GM19239 (cell line): ENCODE measurements around the gene CRB2.

ENCODE experiments used
- DNase-seq: peaks from one replicate; pipeline ENCODE4 v3.0.0; 2011; ENCODE audit warnings: low spot score; ENCODE audit not compliant: insufficient read length
- FAIRE-seq: peaks from 2 replicates; lab custom pipeline; 2011; peaks lifted over from hg19 to GRCh38; lab: Jason Lieb, UNC

CRB2 gene

GRCh38 chr9:123345567-123345955 lies 10.4 kb upstream of the CRB2 start:
- FAIRE-seq (no peak), DNase-seq (no peak)

- DNase-seq, result no peak
These were observed 10.0 kb upstream of the CRB2 start for GRCh38 chr9:123346026-123346425.

DNA sequence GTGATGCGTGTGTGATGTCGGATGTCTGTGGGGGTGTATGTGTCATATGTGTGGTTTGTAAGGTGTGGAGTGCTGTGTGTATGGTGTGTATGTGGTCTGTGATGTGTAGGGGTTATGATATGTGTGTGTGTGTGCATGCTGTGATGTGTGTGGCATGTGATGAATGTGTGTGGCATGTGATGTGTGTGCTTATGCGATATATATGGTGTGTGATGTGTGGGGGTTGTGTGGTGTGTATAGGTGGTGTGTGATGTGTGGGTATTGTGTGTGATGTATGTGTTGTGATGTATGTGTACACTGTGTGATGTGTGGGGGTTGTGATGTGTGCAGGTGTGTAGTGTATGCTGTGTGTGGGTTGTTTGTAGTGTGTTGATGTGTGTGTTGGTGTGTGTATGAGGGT lies 9.2 kb upstream of the CRB2 start:
- FAIRE-seq, result no peak

More at GRCh38 chr9:123346026-123346425, 10.0 kb upstream of the CRB2 start:
- FAIRE-seq, result no peak

DNA sequence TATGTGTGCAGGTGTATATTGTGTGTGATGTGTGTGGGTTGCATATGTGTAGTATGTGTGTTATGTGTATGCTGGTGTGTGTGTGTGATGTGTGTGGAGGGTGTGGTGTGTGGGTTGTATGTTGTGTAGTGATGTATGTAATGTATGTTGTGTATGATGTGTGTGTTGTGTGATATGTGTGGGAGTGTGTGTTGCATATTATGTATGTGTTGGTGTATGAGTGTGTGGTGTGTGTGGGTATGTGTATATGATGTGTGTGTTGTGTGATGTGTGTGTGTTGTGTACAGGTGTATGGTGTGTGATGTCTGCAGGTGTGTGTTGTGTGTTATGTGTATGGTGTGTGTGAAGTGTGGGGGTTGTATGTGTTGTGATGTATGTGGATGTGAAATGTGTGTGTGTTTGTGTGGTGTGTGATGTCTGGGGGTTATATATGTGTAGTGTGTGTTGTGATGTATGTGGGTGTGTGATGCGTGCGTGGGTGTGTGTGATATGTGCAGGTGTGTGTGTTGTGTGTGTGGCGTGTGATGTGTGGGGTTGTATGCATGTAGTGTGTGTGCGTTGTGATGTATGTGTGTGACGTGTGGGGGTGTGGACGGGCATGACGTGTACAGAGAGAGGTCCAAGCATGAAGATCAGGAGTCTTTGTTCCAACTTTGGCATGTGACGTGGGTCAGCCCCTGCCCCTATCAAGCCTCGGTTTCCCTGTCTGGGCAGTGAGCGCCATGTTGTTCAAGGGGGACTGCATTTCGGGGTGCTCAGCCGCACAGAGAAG lies 8.5 kb upstream of the CRB2 start:
- FAIRE-seq (no peak), DNase-seq (no peak)

More for the DNA sequence above, 9.2 kb upstream of the CRB2 start:
- DNase-seq, result no peak

DNA sequence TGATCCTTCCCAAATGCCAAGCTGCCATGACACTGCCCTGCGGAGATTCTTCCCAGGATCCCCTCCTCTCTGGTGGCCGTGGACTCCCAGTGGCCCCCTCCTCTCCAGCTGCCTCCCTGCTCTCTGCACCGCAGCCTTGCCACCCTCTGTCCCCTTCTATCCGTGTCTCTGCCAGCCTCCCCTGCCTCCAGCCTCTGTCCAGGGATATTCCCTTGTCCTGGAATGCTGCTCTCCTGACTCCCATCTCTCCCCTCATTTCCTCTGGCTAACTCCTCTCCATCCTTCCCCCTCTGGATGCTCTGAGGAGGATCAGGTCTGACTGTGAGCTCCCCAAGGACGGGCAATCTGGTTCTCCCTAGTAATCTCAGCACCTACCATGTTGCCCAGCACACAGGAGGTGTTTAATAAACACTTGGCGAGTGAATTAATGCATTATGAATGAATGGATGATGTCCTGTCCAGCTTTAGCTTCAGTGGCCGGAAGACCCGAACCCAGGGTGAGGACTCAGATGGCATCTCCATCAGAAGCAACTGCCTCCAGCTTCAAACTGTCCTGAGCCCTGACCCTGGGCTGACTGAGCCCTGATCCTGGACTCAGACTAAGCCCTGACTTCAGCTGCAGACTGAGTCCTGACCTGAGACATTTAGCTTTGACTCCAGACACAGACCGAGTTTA lies 7.5 kb upstream of the CRB2 start:
- DNase-seq (no peak), FAIRE-seq (no peak)

DNA sequence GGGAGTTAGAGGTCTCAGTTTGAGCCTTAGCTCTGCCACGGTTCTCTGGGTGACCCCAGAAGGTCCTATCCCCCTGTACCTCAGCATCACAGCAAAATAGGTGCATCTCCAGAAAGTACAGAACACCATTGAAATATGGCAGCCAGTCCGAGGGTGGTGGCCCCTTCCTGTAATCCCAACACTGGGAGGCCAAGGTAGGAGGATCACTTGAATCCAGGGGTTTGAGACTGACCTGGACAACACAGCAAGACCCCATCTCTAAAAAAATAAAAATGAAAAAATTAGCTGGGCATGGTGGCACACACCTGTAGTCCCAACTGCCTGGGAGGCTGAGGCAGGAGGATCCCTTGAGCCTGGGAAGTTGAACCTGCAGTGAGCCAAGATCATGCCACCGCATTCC lies 7.0 kb upstream of the CRB2 start:
- DNase-seq (no peak), FAIRE-seq (no peak)

- peak; percentile 85 for DNase-seq
- FAIRE-seq, result peak; percentile 89
These were observed 6.1 kb upstream of the CRB2 start for GRCh38 chr9:123349691-123350480.

DNA sequence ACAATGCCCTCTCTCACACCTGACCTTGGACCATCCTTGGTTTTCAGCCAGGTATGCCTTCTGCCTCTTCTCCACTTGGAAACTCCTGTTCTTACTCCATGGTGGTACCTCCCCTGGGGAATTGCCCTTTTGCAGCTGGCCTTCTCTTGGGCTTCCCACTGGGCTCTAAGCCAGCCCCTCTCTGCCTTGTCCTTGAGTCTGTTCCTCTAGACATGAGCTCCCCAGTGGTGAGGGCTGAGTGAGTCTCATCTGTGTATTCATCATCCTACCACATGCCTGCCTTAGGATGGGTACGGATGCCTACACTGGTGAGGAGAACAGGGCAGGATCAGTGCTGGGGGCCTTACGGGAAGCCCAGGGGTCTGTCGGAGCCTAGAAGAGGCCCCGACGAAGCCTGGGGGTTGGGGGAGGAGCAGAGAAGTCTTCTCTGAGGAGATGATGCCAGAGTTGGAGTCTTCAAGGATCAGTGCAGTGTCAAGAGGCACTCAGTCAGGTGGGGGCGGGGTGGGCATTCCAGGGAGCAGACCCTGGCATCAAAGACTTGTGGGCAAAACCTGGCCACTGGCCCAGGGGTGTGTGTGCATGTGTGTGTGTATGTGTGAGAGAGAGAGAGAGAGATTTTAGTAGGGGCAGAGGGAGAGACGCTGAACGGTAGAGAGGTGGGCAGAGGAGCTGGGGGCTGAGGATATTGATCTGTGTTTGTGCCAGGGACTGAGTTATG lies 5.2 kb upstream of the CRB2 start:
- DNase-seq (no peak), FAIRE-seq (no peak)

DNA sequence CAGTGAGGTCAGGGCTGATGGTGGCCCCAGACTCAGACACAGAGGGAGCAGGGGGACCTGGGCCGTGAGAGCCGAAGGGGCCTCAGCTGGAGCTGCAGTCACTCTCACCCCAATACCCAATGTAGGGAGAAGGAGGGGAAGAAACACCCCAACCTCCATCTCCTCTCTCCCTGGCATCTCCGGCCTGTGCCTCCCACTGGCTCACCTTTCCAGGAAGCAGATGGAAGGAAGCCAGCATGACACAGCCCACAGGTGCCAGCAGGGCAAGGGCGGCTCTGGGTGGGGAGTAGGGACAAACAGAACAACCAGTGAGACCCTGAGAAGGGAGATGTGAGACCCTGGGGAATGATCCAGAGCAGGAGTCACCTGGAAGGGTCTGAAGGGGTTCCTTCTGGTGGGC lies 3.0 kb upstream of the CRB2 start:
- FAIRE-seq, result no peak

GRCh38 chr9:123353984-123354591 lies 1.9 kb upstream of the CRB2 start:
- FAIRE-seq, result peak; percentile 85
- no peak for DNase-seq

More for the DNA sequence above, 3.0 kb upstream of the CRB2 start:
- DNase-seq, result no peak

DNA sequence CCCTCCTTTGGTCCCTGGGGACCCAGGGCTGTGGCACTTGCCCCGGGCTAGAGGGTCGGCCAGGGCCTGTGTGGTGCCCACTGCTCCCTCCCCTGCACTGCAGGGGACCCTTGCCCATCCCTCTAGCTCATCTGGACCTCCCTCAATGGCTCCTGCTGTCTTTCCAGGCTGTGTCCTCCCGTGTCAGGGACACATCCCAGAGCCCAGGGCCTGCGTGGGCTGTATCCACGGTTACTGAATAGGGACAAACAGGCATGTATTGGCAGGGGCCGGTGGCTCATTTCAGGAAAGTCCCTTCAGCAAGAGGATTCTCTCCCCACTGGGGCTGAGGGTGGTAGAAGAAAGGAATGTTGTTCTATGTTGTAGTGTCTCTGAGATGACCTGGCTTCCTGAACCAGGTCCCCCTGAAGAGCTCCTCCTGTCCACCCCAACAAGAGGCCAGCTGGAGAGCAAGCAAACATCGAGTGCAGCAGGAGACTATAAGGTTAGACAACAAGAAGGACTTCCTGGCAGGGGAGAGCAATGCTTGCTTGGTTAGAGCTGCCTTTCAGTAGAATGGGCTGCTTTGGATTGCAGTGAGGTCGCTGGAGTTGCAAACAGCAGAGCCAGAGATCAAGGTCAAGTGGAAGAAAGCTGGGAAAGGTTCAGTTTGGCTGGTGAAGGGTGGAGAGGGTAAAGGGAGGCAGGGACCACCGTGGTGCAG lies 1.0 kb upstream of the CRB2 start:
- DNase-seq (no peak), FAIRE-seq (no peak)

- FAIRE-seq (no peak), DNase-seq (no peak)
These were observed 1.1 kb downstream of the CRB2 start for GRCh38 chr9:123356851-123357742.

- no peak for FAIRE-seq
These were observed 1.7 kb downstream of the CRB2 start for GRCh38 chr9:123357743-123358059.

GRCh38 chr9:123358181-123358905 lies 2.3 kb downstream of the CRB2 start:
- DNase-seq (no peak), FAIRE-seq (no peak)

More at GRCh38 chr9:123357743-123358059, 1.7 kb downstream of the CRB2 start:
- no peak for DNase-seq

- peak; percentile 35 for FAIRE-seq
These were observed 3.1 kb downstream of the CRB2 start for GRCh38 chr9:123359106-123359505.

GRCh38 chr9:123359546-123359945 lies 3.5 kb downstream of the CRB2 start:
- no peak for DNase-seq
- FAIRE-seq, result no peak

More at GRCh38 chr9:123359106-123359505, 3.1 kb downstream of the CRB2 start:
- no peak for DNase-seq

DNA sequence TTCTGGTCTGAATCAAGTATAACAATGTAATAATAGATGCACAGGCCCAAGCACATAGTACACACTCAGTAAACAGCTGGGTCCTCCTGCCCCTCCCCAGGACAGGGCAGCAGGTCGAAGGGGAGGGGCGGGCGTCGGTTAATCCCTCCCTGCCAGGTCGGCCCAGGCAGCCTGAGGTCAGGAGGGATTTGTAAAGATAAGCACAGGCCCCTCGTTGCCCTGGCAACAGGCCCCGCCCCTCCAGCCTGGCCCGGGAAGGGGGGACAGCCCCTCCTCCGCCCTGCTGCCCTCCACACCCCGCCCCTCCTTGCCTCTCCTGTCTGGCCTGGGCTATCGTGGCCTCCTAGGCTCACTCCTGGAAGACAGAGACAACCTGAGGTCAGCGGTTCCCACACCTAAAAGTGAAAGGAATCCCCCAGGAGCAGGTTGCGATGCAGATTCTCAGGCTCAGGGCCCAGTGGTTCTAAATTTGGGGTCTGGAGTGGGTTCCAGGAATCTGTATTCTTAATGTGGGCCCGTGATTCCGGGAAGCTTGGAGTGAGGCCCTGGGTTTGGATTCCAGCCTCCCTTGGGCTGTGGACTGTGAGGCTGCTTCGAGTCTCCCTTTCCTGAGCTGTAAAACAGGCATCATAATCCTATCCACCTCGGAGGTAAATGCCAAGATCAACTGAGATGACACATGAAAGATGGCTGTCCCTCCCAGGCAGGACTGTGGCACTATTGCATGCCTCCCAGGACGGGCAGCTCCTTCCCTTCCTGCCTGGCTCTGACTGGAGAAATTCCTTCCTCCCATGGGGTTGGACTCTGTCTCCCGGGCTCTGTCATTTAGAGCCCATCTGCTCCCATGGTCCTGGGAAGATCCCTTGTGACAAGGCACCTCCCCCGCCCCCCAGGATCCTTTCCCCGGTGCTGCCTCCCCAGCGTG lies 4.4 kb downstream of the CRB2 start:
- no peak for DNase-seq
- no peak for FAIRE-seq
